HL-60 (cell line): ENCODE measurements around the gene DDX55.
A peak's percentile ranks its signal among the peaks of the same experiment; 100 is the strongest.
"Not testable (repeated sequence)": the region's sequence is repeated elsewhere in the genome, so short reads cannot be mapped to it uniquely, and the experiment has no call there.

ENCODE experiments used
- DNase-seq, 2 experiments: peaks; one replicate each; pipeline ENCODE4 v3.0.0-alpha.2; 2010 to 2020; ENCODE audit warnings: low read depth in 1 of 2, low spot score in 1 of 2
- H3K27ac ChIP-seq: fragments of 250-450 bp; sonication (Bioruptor Pico); replicated peaks from 2 replicates; pipeline ENCODE4 v1.5.1; 2020; ENCODE audit warnings: mild to moderate bottlenecking, moderate library complexity
- H3K27me3 ChIP-seq: fragments of 250-450 bp; sonication (Bioruptor Pico); 2 replicates; pipeline ENCODE4 v1.5.1; 2021; ENCODE audit warnings: mild to moderate bottlenecking, moderate library complexity; ENCODE audit not compliant: insufficient read depth, poor library complexity, severe bottlenecking
- H3K4me3 ChIP-seq: replicated peaks from 2 replicates; pipeline ENCODE4 v1.5.1; 2011; ENCODE audit warnings: mild to moderate bottlenecking, control low read depth, low read length; ENCODE audit not compliant: insufficient read depth
- GABPA ChIP-seq: IDR thresholded peaks from 2 replicates; pipeline ENCODE4 v1.6.1; 2012; ENCODE audit warnings: low read depth
- POLR2AphosphoS5 ChIP-seq: IDR thresholded peaks from 2 replicates; pipeline ENCODE4 v1.6.1; 2012; ENCODE audit warnings: low read depth
- REST ChIP-seq: IDR thresholded peaks from 2 replicates; pipeline ENCODE4 v1.6.1; 2012; ENCODE audit warnings: low read depth; ENCODE audit not compliant: insufficient replicate concordance
- SPI1 ChIP-seq: IDR thresholded peaks from 2 replicates; pipeline ENCODE4 v1.6.1; 2012; ENCODE audit warnings: low read depth, mild to moderate bottlenecking, borderline replicate concordance
- long read RNA-seq: library from polyadenylated mRNA; unstranded; transcript quantifications from one replicate; pipeline ENCODE4 v2.0.0, GENCODE V29; 2020
- TF ChIP-seq, protein P1 (sequence below): IDR thresholded peaks from one replicate; pipeline ENCODE4 v1.5.1; 2011; ENCODE audit warnings: low read length, control low read depth, inconsistent platforms; ENCODE audit not compliant: insufficient read depth

Gene DDX55, protein sequence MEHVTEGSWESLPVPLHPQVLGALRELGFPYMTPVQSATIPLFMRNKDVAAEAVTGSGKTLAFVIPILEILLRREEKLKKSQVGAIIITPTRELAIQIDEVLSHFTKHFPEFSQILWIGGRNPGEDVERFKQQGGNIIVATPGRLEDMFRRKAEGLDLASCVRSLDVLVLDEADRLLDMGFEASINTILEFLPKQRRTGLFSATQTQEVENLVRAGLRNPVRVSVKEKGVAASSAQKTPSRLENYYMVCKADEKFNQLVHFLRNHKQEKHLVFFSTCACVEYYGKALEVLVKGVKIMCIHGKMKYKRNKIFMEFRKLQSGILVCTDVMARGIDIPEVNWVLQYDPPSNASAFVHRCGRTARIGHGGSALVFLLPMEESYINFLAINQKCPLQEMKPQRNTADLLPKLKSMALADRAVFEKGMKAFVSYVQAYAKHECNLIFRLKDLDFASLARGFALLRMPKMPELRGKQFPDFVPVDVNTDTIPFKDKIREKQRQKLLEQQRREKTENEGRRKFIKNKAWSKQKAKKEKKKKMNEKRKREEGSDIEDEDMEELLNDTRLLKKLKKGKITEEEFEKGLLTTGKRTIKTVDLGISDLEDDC
- long read RNA-seq, transcript DDX55-201 (14 exons, 2,654 nt), result major isoform, 11 of 190 reads
- long read RNA-seq, partial matches to known transcripts, result 89 of 190 reads
- long read RNA-seq, other reads (novel, unspliced or antisense), result 90 of 190 reads

DNA sequence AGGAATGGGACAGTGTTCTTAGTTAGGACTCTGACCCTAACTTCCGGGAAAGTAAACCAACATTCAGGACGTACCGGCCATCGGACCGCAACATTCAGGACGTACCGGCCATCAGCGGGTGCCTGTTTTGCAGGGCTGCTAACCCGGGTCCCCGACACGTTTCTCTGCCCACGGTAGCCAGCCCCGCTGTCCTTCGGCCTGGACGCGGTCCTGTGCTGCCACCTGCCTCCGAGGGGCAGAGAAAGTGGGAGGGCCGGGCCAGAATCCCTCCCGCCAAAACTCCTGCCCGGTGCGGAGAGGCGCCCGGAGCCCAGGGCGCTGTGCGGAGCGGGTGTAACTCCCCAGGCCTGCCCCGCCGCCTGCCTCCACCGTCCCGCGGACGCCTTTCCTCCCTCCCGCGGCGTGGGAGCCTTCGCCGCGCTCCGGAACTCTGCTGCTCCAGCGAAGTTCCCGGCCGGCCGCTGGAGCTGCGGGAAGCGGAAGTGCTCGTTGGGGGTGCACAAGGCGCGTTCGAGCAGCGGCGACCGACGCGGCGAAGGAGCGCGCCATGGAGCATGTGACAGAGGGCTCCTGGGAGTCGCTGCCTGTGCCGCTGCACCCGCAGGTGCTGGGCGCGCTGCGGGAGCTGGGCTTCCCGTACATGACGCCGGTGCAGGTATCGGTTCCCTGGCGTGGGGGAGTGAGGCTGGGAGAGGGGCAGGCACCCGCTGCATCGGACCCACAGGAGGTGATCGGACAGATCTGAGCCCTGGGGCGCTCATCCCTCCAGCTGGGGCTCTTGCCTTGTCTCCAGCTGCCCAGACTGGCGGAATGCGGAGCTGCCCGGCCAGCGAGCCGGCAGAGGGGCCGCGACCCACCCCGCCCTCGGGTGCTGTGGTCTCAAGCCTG lies at the start of gene DDX55:
Gene DDX55, plus strand, starts transcription at position 498 of the 888 bp plus-strand sequence. Its CDS starts 50 bp downstream, at position 548.
- TF ChIP-seq REST, result peak; percentile 13
- peak; percentile 92 for TF ChIP-seq POLR2AphosphoS5
- TF ChIP-seq, protein P1, sequence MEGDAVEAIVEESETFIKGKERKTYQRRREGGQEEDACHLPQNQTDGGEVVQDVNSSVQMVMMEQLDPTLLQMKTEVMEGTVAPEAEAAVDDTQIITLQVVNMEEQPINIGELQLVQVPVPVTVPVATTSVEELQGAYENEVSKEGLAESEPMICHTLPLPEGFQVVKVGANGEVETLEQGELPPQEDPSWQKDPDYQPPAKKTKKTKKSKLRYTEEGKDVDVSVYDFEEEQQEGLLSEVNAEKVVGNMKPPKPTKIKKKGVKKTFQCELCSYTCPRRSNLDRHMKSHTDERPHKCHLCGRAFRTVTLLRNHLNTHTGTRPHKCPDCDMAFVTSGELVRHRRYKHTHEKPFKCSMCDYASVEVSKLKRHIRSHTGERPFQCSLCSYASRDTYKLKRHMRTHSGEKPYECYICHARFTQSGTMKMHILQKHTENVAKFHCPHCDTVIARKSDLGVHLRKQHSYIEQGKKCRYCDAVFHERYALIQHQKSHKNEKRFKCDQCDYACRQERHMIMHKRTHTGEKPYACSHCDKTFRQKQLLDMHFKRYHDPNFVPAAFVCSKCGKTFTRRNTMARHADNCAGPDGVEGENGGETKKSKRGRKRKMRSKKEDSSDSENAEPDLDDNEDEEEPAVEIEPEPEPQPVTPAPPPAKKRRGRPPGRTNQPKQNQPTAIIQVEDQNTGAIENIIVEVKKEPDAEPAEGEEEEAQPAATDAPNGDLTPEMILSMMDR, result no peak
- peak; percentile 43; the same call in 1 of the 2 replicates for TF ChIP-seq SPI1
- peak; percentile 100 for TF ChIP-seq GABPA
- peak within 1 kb of the TSS; percentile 98 for H3K27ac ChIP-seq
- DNase-seq, result peak; percentile 83 to 87

DNA sequence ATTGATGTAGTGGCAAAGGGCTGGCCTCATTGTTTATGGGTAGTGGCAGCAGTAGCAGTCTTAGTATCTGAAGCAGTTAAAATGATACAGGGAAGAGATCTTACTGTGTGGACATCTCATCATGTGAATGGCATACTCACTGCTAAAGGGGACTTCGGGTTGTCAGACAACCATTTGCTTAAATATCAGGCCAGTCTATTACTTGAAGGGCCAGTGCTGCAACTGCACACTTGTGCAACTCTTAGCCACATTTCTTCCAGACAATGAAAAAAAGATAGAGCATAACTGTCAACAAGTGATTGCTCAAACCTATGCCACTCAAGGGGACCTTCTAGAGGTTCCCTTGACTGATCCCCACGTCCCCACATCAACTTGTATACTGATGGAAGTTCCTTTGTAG lies 47.8 kb upstream of the DDX55 start:
- peak; percentile 39; the same call in 1 of the 2 replicates for TF ChIP-seq POLR2AphosphoS5
- DNase-seq, result peak; percentile 51 to 91
- peak overlapping the region; percentile 86 for H3K27ac ChIP-seq
- not testable (repeated sequence) for H3K4me3 ChIP-seq, H3K27me3 ChIP-seq

More for the DNA sequence above, at the start of gene DDX55:
- Histone ChIP-seq H3K4me3 (peak within 1 kb of the TSS; percentile 98), H3K27me3 (no peaks in the 10 kb centered on the region)

DNA sequence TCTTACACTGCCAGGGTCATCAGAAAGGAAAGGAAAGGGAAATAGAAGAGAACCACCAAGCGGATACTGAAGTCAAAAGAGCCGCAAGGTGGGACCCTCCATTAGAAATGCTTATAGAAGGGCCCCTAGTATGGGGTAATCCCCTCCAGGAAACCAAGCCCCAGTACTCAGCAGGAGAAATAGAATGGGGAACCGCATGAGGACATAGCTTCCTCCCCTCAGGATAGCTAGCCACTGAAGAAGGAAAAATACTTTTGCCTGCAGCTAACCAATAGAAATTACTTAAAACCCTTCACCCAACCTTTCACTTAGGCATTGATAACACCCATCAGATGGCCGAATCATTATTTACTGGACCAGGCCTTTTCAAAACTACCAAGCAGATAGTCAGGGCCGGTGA lies 47.1 kb upstream of the DDX55 start:
- TF ChIP-seq SPI1, result peak; percentile 61
- not testable (repeated sequence) for H3K4me3 ChIP-seq, H3K27me3 ChIP-seq
- peak overlapping the region; percentile 86 for H3K27ac ChIP-seq
- DNase-seq, result peak in 1 of 2 experiments; percentile 49

DNA sequence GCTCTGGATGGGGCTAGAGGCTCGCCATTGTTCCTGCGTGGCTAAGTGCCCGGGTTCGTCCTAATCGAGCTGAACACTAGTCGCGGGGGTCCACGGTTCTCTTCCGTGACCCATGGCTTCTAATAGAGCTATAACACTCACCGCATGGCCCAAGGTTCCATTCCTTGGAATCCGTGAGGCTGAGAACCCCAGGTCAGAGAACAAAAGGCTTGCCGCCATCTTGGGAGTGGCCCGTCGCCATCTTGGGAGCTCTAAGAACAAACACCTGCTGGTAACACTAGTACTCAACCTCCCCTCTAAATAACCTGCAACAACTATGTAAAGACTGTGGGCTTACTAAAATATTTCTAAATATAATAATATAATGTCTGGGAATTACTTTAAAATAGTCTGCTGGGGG lies 43.4 kb upstream of the DDX55 start:
- H3K27me3 ChIP-seq, DNase-seq, H3K4me3 ChIP-seq, H3K27ac ChIP-seq: not testable (repeated sequence)

DNA sequence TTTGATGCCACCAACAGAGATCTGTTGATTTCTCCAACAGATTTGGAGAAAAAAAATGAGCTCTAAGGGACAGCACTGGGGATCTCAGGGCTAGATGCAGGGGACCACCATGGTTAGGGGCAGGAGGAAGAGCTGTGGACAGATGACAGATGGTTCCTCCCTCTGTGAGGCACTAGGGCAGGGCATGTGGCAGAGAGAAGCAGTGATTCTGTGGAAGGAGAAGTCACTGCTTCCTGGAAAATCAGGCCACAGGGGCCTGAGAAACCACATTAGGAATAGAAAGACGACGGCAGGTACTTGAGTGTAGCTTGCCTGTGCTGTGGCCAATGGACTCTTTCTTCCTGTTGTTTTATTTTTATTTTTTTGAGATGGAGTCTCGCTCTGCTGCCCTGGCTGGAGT lies 42.4 kb upstream of the DDX55 start:
- no peaks in the 10 kb centered on the region for H3K27me3 ChIP-seq
- TF ChIP-seq REST, result no peak
- TF ChIP-seq POLR2AphosphoS5, result peak; percentile 52; the same call in 1 of the 2 replicates
- TF ChIP-seq, protein P1, result no peak
- TF ChIP-seq SPI1, result peak; percentile 51; the same call in 1 of the 2 replicates
- peak in 1 of 2 experiments; percentile 48 for DNase-seq
- H3K4me3 ChIP-seq, result no peak overlapping the region
- no peak overlapping the region for H3K27ac ChIP-seq
